Measurements from ENCODE around the gene METTL8.

GRCh38 chr2:171323971-171324528, 109.7 kb downstream of the METTL8 start:
- no peak for TF ChIP-seq CTCF (IDR thresholded peaks at IDR 0.05; ENCODE audit: insufficient read depth, low read length, poor library complexity, severe bottlenecking)
- TF ChIP-seq EZH2phosphoT487 (conservative IDR thresholded peaks at IDR 0.05; ENCODE audit: low read length) = no peak
